GM12878 (cell line): Measurements from ENCODE around the gene NOS3.

Source experiments
- CTCF ChIP-seq, 3 experiments: IDR thresholded peaks in 2 of 3; conservative IDR thresholded peaks in 1 of 3; 2 replicates each; pipeline ENCODE4 v1.5.1; 2011; ENCODE audit warnings: low read depth in 3 of 3, low read length in 3 of 3, mild to moderate bottlenecking in 3 of 3, control low read depth in 2 of 3, moderate library complexity in 2 of 3, inconsistent platforms in 1 of 3, mixed read lengths in 1 of 3; ENCODE audit not compliant: control insufficient read depth in 2 of 3, insufficient read depth in 1 of 3; ENCODE audit errors: extremely low read depth in 1 of 3
- RCOR1 ChIP-seq: conservative IDR thresholded peaks from 2 replicates; pipeline ENCODE4 v1.6.1; 2012; ENCODE audit warnings: low read depth, low read length, improper control_type of control experiment
- SP1 ChIP-seq: IDR thresholded peaks from one replicate; pipeline ENCODE4 v1.6.1; 2011; ENCODE audit warnings: low read depth, low read length
- SRF ChIP-seq, 2 experiments: IDR thresholded peaks; 2 replicates each; pipeline ENCODE4 v1.6.1; 2011; ENCODE audit warnings: low read depth in 2 of 2, low read length in 2 of 2, mild to moderate bottlenecking in 1 of 2, moderate library complexity in 1 of 2
- SUZ12 ChIP-seq: fragments of 200-600 bp; sonication (generic); IDR thresholded peaks from one replicate; pipeline ENCODE4 v1.6.1; 2018; ENCODE audit warnings: antibody characterized with exemption, mild to moderate bottlenecking; ENCODE audit not compliant: unreplicated experiment

GRCh38 chr7:151053751-151054150, 62.9 kb downstream of the NOS3 start:
- TF ChIP-seq SUZ12 (no peak), CTCF (IDR thresholded peaks at IDR 0.05 in 2 of 3, conservative IDR thresholded peaks at IDR 0.05 in 1 of 3; ENCODE audit: control insufficient read depth in 2 of 3, extremely low read depth in 1 of 3, insufficient read depth in 1 of 3, low read depth in 3 of 3, low read length in 3 of 3) (no peak), SRF (IDR thresholded peaks at IDR 0.05; ENCODE audit: low read depth in 2 of 2, low read length in 2 of 2) (no peak), RCOR1 (no peak), SP1 (no peak)
